BJ (cell line): Measurements from ENCODE around the gene MGAT4B. TPM values are rescaled to one million over a fixed set of nuclear protein-coding genes. Genes with fewer than 3 reads are reported as not detected.

Experiments used
- CTCF ChIA-PET: fragments of 350-600 bp; formaldehyde crosslinking; extraction: SDS; loops from one replicate; lab custom pipeline; 2021; ENCODE audit warnings: antibody characterized with exemption, inconsistent platforms; lab: Yijun Ruan, JAX
- POLR2A ChIA-PET: fragments of 300-600 bp; sonication (Branson Sonifier 250); formaldehyde crosslinking; extraction: SDS; loops from one replicate; lab custom pipeline; 2021; ENCODE audit warnings: antibody characterized with exemption; lab: Charles Lee
- DNase-seq: peaks from one replicate; pipeline ENCODE4 v3.0.0-alpha.2; 2011; ENCODE audit warnings: low read depth
- H3K27me3 ChIP-seq: 2 replicates; pipeline ENCODE4 v1.6.0; 2011; ENCODE audit warnings: low read length; ENCODE audit not compliant: control insufficient read depth, insufficient read depth
- H3K36me3 ChIP-seq: 2 replicates; pipeline ENCODE4 v1.5.1; 2011; ENCODE audit warnings: low read length; ENCODE audit not compliant: control insufficient read depth, insufficient read depth
- H3K4me3 ChIP-seq: 2 replicates; pipeline ENCODE4 v1.5.1; 2011; ENCODE audit warnings: low read depth, mild to moderate bottlenecking, control low read depth, low read length
- CTCF ChIP-seq: IDR thresholded peaks from 2 replicates; pipeline ENCODE4 v1.5.1; 2011; ENCODE audit warnings: low read depth, mild to moderate bottlenecking, control low read depth, inconsistent platforms, low read length, moderate library complexity; ENCODE audit not compliant: insufficient read depth
- polyA plus RNA-seq: library from polyadenylated mRNA; depleted of rRNA; stranded (reverse); fragments of >200 nt; gene quantifications from 2 replicates; pipeline ENCODE4 v1.2.3, GENCODE V29; 2011

The MGAT4B gene
- polyA plus RNA-seq, 1 experiment: 131 TPM

GRCh38 chr5:179805070-179805528 is 1.6 kb downstream of the MGAT4B start:
- TF ChIP-seq CTCF: no peak
- Histone ChIP-seq H3K36me3 (peaks cover 18% of the 10 kb centered on the region), H3K27me3 (no peaks in the 10 kb centered on the region), H3K4me3 (peak overlapping the region; percentile 91)
- ChIA-PET POLR2A (interaction anchor here (0.7 kb wide), 1 partner anchor 191 kb away, joined by 4 read pairs; no protein-coding TSS in a partner anchor), CTCF (interaction anchor here (2.2 kb wide), 1 partner anchor 8 kb away, joined by 6 read pairs; no protein-coding TSS in a partner anchor)
- DNase-seq: no peak

GRCh38 chr5:179804555-179804947 is 2.1 kb downstream of the MGAT4B start:
- TF ChIP-seq CTCF: no peak
- H3K36me3 ChIP-seq: peaks cover 23% of the 10 kb centered on the region
- no peak overlapping the region for H3K4me3 ChIP-seq
- POLR2A ChIA-PET: no interaction called here
- H3K27me3 ChIP-seq: no peaks in the 10 kb centered on the region
- CTCF ChIA-PET: no interaction called here
- DNase-seq: no peak

- no peak for DNase-seq
- ChIA-PET POLR2A (no interaction called here), CTCF (no interaction called here)
- Histone ChIP-seq H3K27me3 (no peaks in the 10 kb centered on the region), H3K4me3 (no peak overlapping the region), H3K36me3 (peaks cover 29% of the 10 kb centered on the region)
- no peak for TF ChIP-seq CTCF
These were observed 2.8 kb downstream of the MGAT4B start for GRCh38 chr5:179803651-179804554.

GRCh38 chr5:179802950-179803562 is 3.6 kb downstream of the MGAT4B start:
- peaks cover 37% of the 10 kb centered on the region for H3K36me3 ChIP-seq
- no peaks in the 10 kb centered on the region for H3K27me3 ChIP-seq
- no peak overlapping the region for H3K4me3 ChIP-seq
- POLR2A ChIA-PET: no interaction called here
- CTCF ChIA-PET: interaction anchor here (1.2 to 1.8 kb wide), 2 partner anchors 9 to 41 kb away, joined by 4 read pairs; partner anchors contain the start of gene LTC4S
- DNase-seq: no peak
- no peak for TF ChIP-seq CTCF
